Left ventricle myocardium inferior (tissue), 1 donor: Measurements from ENCODE around the gene VIL1. TPM values are rescaled to one million over a fixed set of nuclear protein-coding genes. Genes with fewer than 3 reads are reported as not detected.

Source experiments
- DNase-seq: peaks from one replicate; pipeline ENCODE4 v3.0.0-alpha.2; 2020
- H3K27ac ChIP-seq: fragments of 200-600 bp; replicated peaks from 2 replicates; pipeline ENCODE4 v1.8.0; 2021
- H3K27me3 ChIP-seq: fragments of 200-600 bp; 2 replicates; pipeline ENCODE4 v1.8.0; 2021; ENCODE audit warnings: low read depth
- H3K36me3 ChIP-seq: fragments of 200-600 bp; 2 replicates; pipeline ENCODE4 v1.8.0; 2021
- H3K4me1 ChIP-seq: fragments of 200-600 bp; 2 replicates; pipeline ENCODE4 v1.8.0; 2021
- H3K4me3 ChIP-seq: fragments of 200-600 bp; 2 replicates; pipeline ENCODE4 v1.8.0; 2021; ENCODE audit warnings: mild to moderate bottlenecking, moderate library complexity
- H3K9me3 ChIP-seq: fragments of 200-600 bp; replicated peaks from 2 replicates; pipeline ENCODE4 v1.8.0; 2021
- intact Hi-C: fragments of 100-400 bp; cut with micrococcal nuclease; formaldehyde crosslinking; loops from one replicate; pipeline ENCODE4 v1.11.0; 2022
- total RNA-seq: library from RNA; stranded (reverse); fragmentation: NEBNext Ultra II Directional; extraction: Animal tissue kit (Norgen Biotek cat#: 25700); gene quantifications from one replicate; pipeline ENCODE4 v1.2.1, GENCODE V29; 2021
- TF ChIP-seq, protein P1 (sequence below): fragments of 200-600 bp; IDR thresholded peaks from 2 replicates; pipeline ENCODE4 v1.8.0; 2021; ENCODE audit warnings: antibody characterized with exemption, mild to moderate bottlenecking, borderline replicate concordance
- donor health status: DM: no; HTN: yes; CAD: no; lungs with severe emphysema.

The VIL1 gene
- total RNA-seq, 1 donor from 2014 or later = not detected

DNA sequence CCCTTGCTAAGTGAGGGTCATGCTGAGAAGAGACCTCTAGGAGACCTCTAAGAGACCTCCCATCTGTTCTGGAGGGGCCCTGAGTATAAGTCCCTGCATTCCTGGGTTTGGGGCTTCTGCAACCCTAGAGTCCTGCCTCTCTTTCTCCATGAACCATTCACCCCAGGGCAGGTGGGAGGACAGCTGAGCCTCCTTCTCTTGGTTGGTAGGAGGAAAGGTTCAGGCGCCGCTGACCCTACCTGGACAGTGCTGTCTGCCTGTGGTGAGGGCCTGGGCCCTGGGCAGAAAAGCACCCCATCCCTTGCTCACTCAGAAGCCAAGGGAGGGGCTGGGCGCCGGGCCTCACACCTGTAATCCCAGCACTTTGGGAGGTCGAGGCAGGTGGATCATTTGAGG is 604 bp upstream of the VIL1 start:
- Histone ChIP-seq H3K4me3 (no peak overlapping the region), H3K36me3 (no peaks in the 10 kb centered on the region), H3K27ac (no peak overlapping the region), H3K4me1 (no peaks in the 10 kb centered on the region), H3K27me3 (no peaks in the 10 kb centered on the region), H3K9me3 (no peaks in the 10 kb centered on the region)
- intact Hi-C loops = no loop called here
- TF ChIP-seq, protein P1, sequence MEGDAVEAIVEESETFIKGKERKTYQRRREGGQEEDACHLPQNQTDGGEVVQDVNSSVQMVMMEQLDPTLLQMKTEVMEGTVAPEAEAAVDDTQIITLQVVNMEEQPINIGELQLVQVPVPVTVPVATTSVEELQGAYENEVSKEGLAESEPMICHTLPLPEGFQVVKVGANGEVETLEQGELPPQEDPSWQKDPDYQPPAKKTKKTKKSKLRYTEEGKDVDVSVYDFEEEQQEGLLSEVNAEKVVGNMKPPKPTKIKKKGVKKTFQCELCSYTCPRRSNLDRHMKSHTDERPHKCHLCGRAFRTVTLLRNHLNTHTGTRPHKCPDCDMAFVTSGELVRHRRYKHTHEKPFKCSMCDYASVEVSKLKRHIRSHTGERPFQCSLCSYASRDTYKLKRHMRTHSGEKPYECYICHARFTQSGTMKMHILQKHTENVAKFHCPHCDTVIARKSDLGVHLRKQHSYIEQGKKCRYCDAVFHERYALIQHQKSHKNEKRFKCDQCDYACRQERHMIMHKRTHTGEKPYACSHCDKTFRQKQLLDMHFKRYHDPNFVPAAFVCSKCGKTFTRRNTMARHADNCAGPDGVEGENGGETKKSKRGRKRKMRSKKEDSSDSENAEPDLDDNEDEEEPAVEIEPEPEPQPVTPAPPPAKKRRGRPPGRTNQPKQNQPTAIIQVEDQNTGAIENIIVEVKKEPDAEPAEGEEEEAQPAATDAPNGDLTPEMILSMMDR = no peak
- DNase-seq = no peak

DNA sequence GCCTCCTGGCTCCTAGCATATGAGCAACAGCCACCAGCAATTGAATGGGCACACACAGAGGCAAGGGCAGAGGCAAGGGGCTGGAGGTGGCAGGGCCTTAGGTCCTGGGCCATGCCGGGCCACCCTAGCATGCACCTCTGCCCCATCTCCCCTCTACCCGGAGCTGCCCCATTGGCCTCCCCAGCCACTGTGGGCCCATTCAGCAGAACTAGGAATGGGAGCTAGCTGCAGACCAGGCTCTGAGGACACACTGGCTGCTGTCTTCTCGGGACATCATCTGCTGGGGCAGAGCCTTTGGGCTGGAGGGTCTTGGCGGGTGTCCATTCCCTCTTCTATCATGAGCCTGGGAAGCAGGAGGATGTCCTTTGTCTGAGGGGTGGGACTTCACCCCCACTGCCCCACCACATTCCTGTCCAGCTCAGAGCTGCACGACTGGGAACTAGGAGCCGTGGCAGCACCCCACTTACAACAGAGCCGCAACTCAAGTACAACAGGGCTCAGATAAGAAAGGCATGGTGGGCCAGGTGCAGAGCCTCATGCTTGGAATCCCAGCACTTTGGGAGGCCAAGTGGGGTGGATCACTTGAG is 800 bp downstream of the VIL1 start:
- no peak for DNase-seq
- TF ChIP-seq, protein P1 = no peak
- Histone ChIP-seq H3K9me3 (no peaks in the 10 kb centered on the region), H3K27me3 (no peaks in the 10 kb centered on the region), H3K36me3 (no peaks in the 10 kb centered on the region), H3K4me1 (no peaks in the 10 kb centered on the region), H3K27ac (no peak overlapping the region), H3K4me3 (no peak overlapping the region)
- intact Hi-C loops = no loop called here

DNA sequence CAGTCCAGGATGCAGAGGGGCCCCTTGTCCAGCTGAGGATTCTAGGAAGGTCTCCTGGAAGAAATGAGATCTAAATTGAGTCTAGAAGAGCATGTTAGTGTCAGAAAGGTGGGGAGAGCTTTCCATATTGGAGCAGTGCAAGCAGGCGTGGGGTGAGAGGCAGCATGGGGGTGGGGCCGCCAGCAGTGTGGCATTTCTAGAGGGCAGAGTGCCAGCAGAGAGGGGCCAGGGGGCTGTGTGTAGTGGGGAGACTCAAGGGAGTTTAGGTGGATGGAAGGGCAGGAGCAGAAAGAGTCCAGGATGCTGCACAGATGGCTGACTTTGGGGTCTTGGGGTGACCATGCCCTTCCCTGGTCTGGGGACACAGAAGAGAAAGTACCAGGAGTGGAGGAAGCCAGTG is 2.1 kb downstream of the VIL1 start:
- Histone ChIP-seq H3K4me1 (no peaks in the 10 kb centered on the region), H3K36me3 (no peaks in the 10 kb centered on the region), H3K27me3 (no peaks in the 10 kb centered on the region), H3K27ac (no peak overlapping the region), H3K9me3 (no peaks in the 10 kb centered on the region), H3K4me3 (no peak overlapping the region)
- intact Hi-C loops = no loop called here
- DNase-seq = no peak
- TF ChIP-seq, protein P1 = no peak

DNA sequence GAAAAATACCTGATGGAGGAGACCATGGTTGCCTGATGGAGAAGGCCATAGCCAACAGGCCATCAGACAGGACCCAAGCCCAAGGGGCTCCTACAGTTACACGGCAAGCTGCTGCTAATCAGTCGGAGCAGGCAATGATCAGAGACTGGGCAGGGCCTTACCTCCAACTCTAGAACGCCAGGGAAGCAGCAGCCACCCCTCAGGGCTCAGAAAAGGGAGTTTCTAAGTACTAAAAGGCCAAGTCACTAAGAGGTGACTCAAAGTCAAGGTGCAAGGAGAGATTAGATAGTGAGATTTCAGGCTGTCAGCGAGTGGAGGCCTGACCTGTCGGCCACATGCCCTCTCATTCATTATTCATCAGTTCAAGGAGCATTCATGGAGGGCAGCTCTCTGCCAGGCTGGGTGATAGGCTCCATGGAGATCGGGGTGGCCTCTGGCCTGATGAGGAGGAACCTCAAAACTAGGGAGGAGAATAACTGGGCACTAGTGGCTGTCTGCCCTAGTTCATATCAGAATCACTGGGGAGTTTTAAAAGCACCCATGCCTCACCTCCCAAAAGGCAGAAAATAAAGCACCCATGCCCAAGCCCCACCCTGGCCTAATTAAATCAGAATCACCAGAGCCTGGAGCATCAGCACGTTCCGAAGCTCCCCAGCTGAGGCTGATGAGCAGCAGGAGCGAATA is 3.6 kb downstream of the VIL1 start:
- TF ChIP-seq, protein P1 = no peak
- DNase-seq = no peak
- no peaks in the 10 kb centered on the region for H3K36me3 ChIP-seq
- H3K4me1 ChIP-seq = no peaks in the 10 kb centered on the region
- H3K27ac ChIP-seq = no peak overlapping the region
- intact Hi-C loops = no loop called here
- no peaks in the 10 kb centered on the region for H3K27me3 ChIP-seq
- H3K9me3 ChIP-seq = no peaks in the 10 kb centered on the region
- no peak overlapping the region for H3K4me3 ChIP-seq

DNA sequence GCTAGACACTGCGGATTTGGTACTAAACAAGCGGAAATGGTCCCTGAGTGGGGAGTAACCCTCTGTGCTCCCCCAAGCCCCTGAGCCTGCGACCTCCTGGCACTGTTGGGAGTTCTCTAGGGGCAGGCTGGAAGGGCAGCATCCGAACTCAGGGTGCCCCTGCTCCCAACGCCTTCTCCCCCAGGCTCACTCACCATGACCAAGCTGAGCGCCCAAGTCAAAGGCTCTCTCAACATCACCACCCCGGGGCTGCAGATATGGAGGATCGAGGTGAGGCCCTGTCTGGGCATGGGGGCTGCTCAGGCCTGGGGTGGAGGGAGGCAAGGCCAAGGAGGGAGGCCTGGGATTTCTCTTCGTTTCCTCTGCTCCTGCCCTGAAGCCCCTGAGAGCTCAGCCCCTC is 4.7 kb downstream of the VIL1 start:
- TF ChIP-seq, protein P1 = no peak
- Histone ChIP-seq H3K36me3 (no peaks in the 10 kb centered on the region), H3K27me3 (no peaks in the 10 kb centered on the region), H3K4me1 (no peaks in the 10 kb centered on the region), H3K4me3 (no peak overlapping the region), H3K27ac (no peak overlapping the region), H3K9me3 (no peaks in the 10 kb centered on the region)
- no peak for DNase-seq
- intact Hi-C loops = no loop called here
